OCI-LY3 (cell line): ENCODE data around the gene CDK12.

Experiments used
- H2AFZ ChIP-seq: fragments of 200-600, 300-600 bp; shearing (Covaris generic); 2 replicates; pipeline ENCODE4 v1.6.0; 2014; ENCODE audit warnings: antibody characterized with exemption, low read depth, low read length
- H3K27ac ChIP-seq: fragments of 200-600, 300-600 bp; sonication (generic); 2 replicates; pipeline ENCODE4 v1.5.1; 2014; ENCODE audit warnings: mild to moderate bottlenecking, low read length, moderate library complexity, mixed read lengths
- H3K27me3 ChIP-seq: fragments of 200-600, 300-600 bp; sonication (generic); 2 replicates; pipeline ENCODE4 v1.6.1; 2014; ENCODE audit warnings: low read depth, low read length, mixed read lengths
- H3K36me3 ChIP-seq: fragments of 200-600, 300-600 bp; sonication (generic); replicated peaks from 2 replicates; pipeline ENCODE3; 2014; ENCODE audit warnings: low read depth, low read length, mixed read lengths
- H3K4me1 ChIP-seq: fragments of 300-600, 200-600 bp; sonication (generic); 2 replicates; pipeline ENCODE4 v1.6.1; 2014; ENCODE audit warnings: low read length, mixed read lengths
- H3K4me2 ChIP-seq: fragments of 200-600, 300-600 bp; sonication (generic); 2 replicates; pipeline ENCODE4 v1.6.1; 2014; ENCODE audit warnings: low read length, mixed read lengths
- H3K4me3 ChIP-seq: fragments of 300-600, 200-600 bp; sonication (generic); 2 replicates; pipeline ENCODE4 v1.5.1; 2014; ENCODE audit warnings: antibody characterized with exemption, mild to moderate bottlenecking, low read length, moderate library complexity
- H3K79me2 ChIP-seq: fragments of 300-600, 200-600 bp; shearing (Covaris generic); 2 replicates; pipeline ENCODE4 v1.6.1; 2014; ENCODE audit warnings: mild to moderate bottlenecking, low read length, mixed read lengths
- H3K9ac ChIP-seq: fragments of 300-600, 200-600 bp; shearing (Covaris generic); 2 replicates; pipeline ENCODE4 v1.6.0; 2014; ENCODE audit warnings: mild to moderate bottlenecking, low read length, moderate library complexity
- H3K9me3 ChIP-seq: fragments of 200-600, 300-600 bp; shearing (Covaris generic); 2 replicates; pipeline ENCODE4 v1.6.1; 2014; ENCODE audit warnings: low read length, mixed read lengths; ENCODE audit not compliant: insufficient read depth
- H4K20me1 ChIP-seq: fragments of 200-600, 300-600 bp; sonication (generic); 2 replicates; pipeline ENCODE4 v1.6.1; 2016; ENCODE audit warnings: low read length, mixed read lengths; ENCODE audit not compliant: insufficient read depth
- EZH2phosphoT487 ChIP-seq: fragments of 200-600 bp; shearing (Covaris generic); IDR thresholded peaks from 2 replicates; pipeline ENCODE4 v1.6.1; 2018; ENCODE audit warnings: antibody characterized with exemption, mixed run types, low read depth
- TF ChIP-seq, protein P1 (sequence below): fragments of 200-600, 300-600 bp; sonication (generic); IDR thresholded peaks from 2 replicates; pipeline ENCODE4 v1.5.1; 2014; ENCODE audit warnings: antibody characterized with exemption, low read length, low read depth

The CDK12 gene

DNA sequence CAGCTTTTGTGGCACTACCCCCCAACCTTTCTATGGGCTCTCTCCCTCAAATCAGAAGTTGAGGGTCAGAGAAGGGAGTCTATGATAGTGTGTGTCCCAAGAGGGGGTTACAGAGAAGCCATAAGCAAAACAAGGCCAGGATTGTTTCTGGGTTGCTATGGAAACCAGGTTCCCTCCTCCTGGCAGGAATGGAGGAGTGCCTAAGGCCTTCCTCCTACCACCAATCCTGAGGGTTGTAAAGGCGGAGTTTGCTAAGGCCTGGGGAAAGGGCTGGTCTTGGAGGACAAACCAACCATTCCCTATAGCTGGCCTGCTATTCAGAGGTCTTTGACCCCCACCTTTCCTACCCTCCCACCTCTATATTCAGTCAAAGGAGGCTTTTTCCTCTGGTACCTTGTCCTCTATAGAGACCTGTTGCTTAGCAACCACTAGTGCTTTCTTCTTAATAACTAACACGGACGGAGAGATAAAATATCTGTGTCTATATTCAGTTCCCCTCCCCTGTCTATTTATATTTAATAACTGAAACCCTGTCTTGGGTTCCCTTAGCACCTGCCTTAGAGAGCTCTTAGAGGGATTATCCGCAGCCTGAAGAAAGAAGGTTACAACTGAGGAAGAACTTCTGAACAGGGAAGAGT, 103.0 kb downstream of the CDK12 start:
- Histone ChIP-seq H3K79me2 (no peaks in the 10 kb centered on the region), H3K4me2 (peak overlapping the region; percentile 72), H3K9me3 (no peaks in the 10 kb centered on the region), H3K27me3 (no peaks in the 10 kb centered on the region), H2AFZ (no peak overlapping the region), H3K4me3 (peak overlapping the region; percentile 67), H3K36me3 (peaks cover 46% of the 10 kb centered on the region), H3K9ac (peak overlapping the region; percentile 55), H4K20me1 (no peaks in the 10 kb centered on the region), H3K27ac (peak overlapping the region; percentile 75), H3K4me1 (peaks cover 34% of the 10 kb centered on the region)
- TF ChIP-seq, protein P1, sequence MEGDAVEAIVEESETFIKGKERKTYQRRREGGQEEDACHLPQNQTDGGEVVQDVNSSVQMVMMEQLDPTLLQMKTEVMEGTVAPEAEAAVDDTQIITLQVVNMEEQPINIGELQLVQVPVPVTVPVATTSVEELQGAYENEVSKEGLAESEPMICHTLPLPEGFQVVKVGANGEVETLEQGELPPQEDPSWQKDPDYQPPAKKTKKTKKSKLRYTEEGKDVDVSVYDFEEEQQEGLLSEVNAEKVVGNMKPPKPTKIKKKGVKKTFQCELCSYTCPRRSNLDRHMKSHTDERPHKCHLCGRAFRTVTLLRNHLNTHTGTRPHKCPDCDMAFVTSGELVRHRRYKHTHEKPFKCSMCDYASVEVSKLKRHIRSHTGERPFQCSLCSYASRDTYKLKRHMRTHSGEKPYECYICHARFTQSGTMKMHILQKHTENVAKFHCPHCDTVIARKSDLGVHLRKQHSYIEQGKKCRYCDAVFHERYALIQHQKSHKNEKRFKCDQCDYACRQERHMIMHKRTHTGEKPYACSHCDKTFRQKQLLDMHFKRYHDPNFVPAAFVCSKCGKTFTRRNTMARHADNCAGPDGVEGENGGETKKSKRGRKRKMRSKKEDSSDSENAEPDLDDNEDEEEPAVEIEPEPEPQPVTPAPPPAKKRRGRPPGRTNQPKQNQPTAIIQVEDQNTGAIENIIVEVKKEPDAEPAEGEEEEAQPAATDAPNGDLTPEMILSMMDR: no peak
- no peak for TF ChIP-seq EZH2phosphoT487

DNA sequence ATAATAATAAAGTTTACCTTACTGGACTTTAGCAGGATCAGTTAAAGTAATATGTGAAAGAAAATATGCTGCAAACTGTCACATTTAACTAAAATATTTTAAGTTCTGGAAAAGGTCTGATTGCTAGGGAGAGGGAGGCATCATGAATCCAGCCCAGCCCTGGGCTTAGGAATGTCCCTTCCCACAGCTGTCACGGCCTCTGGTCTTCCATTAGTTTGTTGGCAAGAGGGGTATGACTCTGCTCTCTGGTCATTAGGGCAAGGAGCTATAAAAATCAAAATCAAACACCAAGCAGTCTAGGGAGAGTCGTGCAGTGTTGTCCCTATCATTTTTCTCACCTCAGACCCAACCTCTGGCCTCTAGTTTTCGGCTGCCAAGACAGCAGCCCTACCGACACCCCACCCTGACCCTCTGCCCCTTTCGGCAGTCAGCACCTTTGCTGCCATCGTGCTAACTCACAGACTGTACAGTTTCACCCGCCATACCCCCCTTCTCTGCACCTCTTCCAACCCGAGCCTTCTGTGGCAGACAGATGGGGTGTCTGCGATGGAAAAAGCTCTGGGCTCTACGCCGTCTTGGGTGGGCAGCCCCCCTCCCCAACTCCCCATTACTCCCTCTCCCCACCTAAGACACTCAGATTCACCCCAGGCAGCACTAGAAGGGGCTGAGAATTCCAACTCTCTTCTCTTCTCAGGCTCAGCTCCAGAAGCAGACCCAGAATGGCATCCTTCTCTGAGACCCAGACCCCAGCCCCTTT, 105.0 kb downstream of the CDK12 start:
- Histone ChIP-seq H2AFZ (no peak overlapping the region), H3K4me3 (no peak overlapping the region), H3K4me2 (no peak overlapping the region), H3K27me3 (no peaks in the 10 kb centered on the region), H4K20me1 (no peaks in the 10 kb centered on the region), H3K9me3 (peaks cover 4% of the 10 kb centered on the region; the same call in 1 of the 2 replicates), H3K27ac (no peak overlapping the region), H3K36me3 (peaks cover 57% of the 10 kb centered on the region), H3K4me1 (peaks cover 34% of the 10 kb centered on the region), H3K9ac (no peak overlapping the region), H3K79me2 (no peaks in the 10 kb centered on the region)
- TF ChIP-seq, protein P1: no peak
- no peak for TF ChIP-seq EZH2phosphoT487

DNA sequence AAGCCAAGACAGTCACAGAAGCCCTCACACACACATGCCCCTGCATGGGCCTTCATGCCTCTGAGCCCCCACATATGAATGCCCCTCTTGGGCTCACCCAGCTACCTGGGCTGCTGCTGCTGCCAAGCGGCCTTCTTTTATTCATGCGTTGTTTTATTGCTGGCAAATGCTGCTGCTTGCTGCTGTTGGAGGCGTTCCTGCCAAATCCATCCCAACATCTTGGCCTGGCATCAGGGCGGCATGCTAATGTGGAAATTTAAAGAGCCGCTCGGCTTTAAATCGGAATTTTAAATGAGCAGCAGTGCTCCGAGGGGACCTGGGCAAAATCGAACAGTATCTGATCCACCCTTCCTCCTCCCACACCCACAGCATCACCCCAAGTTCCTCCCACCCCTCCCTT, 107.4 kb downstream of the CDK12 start:
- Histone ChIP-seq H3K27me3 (no peaks in the 10 kb centered on the region), H3K4me3 (no peak overlapping the region), H3K4me1 (peaks cover 19% of the 10 kb centered on the region), H3K9me3 (peaks cover 5% of the 10 kb centered on the region; the same call in 1 of the 2 replicates), H4K20me1 (no peaks in the 10 kb centered on the region), H3K9ac (no peak overlapping the region), H3K4me2 (no peak overlapping the region), H2AFZ (no peak overlapping the region), H3K27ac (no peak overlapping the region), H3K79me2 (no peaks in the 10 kb centered on the region), H3K36me3 (peaks cover 66% of the 10 kb centered on the region)
- TF ChIP-seq, protein P1: no peak
- TF ChIP-seq EZH2phosphoT487: no peak

DNA sequence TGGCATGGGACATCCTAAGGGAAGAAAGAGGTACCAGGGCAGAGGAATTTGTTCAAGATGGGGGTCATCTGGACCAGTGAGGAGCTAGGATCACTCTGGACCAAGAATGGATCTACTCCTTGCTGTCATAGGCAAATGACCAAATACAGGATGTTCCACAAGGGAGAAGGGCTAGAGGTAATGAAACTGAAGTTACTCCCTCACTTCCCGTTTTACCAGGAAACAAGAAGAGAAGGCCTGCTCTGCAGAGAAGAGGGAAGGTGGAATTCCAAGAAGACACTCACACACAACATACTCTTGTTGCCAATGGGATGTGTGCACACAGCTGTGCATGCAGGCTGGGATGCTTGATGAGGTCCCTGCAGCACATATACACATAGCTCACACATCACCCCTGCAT, 107.8 kb downstream of the CDK12 start:
- Histone ChIP-seq H4K20me1 (no peaks in the 10 kb centered on the region), H3K27me3 (no peaks in the 10 kb centered on the region), H2AFZ (no peak overlapping the region), H3K9me3 (peaks cover 5% of the 10 kb centered on the region; the same call in 1 of the 2 replicates), H3K27ac (no peak overlapping the region), H3K4me1 (peaks cover 15% of the 10 kb centered on the region), H3K4me2 (no peak overlapping the region), H3K36me3 (peaks cover 66% of the 10 kb centered on the region), H3K79me2 (no peaks in the 10 kb centered on the region), H3K9ac (no peak overlapping the region), H3K4me3 (no peak overlapping the region)
- TF ChIP-seq, protein P1: no peak
- no peak for TF ChIP-seq EZH2phosphoT487
